H1 (cell line): ENCODE measurements around the gene LRRC27. TPM values are rescaled to one million over a fixed set of nuclear protein-coding genes. Genes with fewer than 3 reads are reported as not detected.

Experiments
- BCL11A ChIP-seq, 2 experiments: IDR thresholded peaks; one replicate each; pipeline ENCODE4 v1.6.1; 2011; ENCODE audit warnings: low read depth in 2 of 2, low read length in 2 of 2, mild to moderate bottlenecking in 2 of 2
- CHD1 ChIP-seq: IDR thresholded peaks from 2 replicates; pipeline ENCODE4 v1.6.1; 2012; ENCODE audit warnings: low read depth, low read length, improper control_type of control experiment
- NANOG ChIP-seq: IDR thresholded peaks from 2 replicates; pipeline ENCODE4 v1.6.1; 2011; ENCODE audit warnings: low read length, low read depth, mild to moderate bottlenecking, inconsistent platforms; ENCODE audit not compliant: insufficient read depth, poor library complexity, severe bottlenecking
- PHF8 ChIP-seq: fragments of 200-600 bp; sonication (generic); conservative IDR thresholded peaks from 2 replicates; pipeline ENCODE4 v1.7.1; 2012; ENCODE audit warnings: low read depth, mild to moderate bottlenecking, inconsistent platforms, low read length, moderate library complexity
- TAF1 ChIP-seq: IDR thresholded peaks from 2 replicates; pipeline ENCODE4 v1.6.1; 2011; ENCODE audit warnings: mild to moderate bottlenecking, low read depth, low read length
- TBP ChIP-seq: IDR thresholded peaks from 2 replicates; pipeline ENCODE4 v1.6.1; 2011; ENCODE audit warnings: low read depth, low read length, improper control_type of control experiment
- TCF12 ChIP-seq: IDR thresholded peaks from 2 replicates; pipeline ENCODE4 v1.6.1; 2011; ENCODE audit warnings: low read depth, mild to moderate bottlenecking, low read length
- YY1 ChIP-seq: IDR thresholded peaks from 2 replicates; pipeline ENCODE4 v1.6.1; 2011; ENCODE audit warnings: low read depth, mild to moderate bottlenecking, low read length
- polyA plus RNA-seq, 7 experiments: library from polyadenylated mRNA; depleted of rRNA in 3 of 7; stranded (reverse) in 5 of 7; unstranded in 2 of 7; fragments of >200 nt in 5 of 7; fragments of 200-250 nt in 2 of 7; gene quantifications; 1 replicate in 5 of 7; 2 replicates in 1 of 7; 4 replicates in 1 of 7; pipeline versions ENCODE4 v1.2.1 to v1.2.3, GENCODE V29; 2011 to 2013; ENCODE audit warnings: missing spikeins in 2 of 7, mixed read lengths in 2 of 7
- total RNA-seq: library from RNA; stranded (reverse); fragmentation: NEBNext Ultra II Directional; extraction: Animal tissue kit (Norgen Biotek cat#: 25700); gene quantifications from 2 replicates; pipeline ENCODE4 v1.2.1, GENCODE V29; 2021
- TF ChIP-seq, protein P1 (sequence below): IDR thresholded peaks from 2 replicates; pipeline ENCODE4 v1.6.1; 2012; ENCODE audit warnings: inconsistent platforms

LRRC27 gene
- total and polyA plus RNA-seq, 2 of the 8 experiments (the other 6 are each of a cell fraction or from before 2014, with no cell fraction given), result 1.2 to 3.8 TPM

GRCh38 chr10:132407243-132407746, 75.3 kb downstream of the LRRC27 start (continued):
- TF ChIP-seq PHF8 (no peak), TCF12 (no peak), YY1 (no peak), TAF1 (no peak), NANOG (no peak), CHD1 (no peak), TBP (no peak), BCL11A (IDR thresholded peaks at IDR 0.05; ENCODE audit: low read depth in 2 of 2, low read length in 2 of 2) (no peak)
- TF ChIP-seq, protein P1, sequence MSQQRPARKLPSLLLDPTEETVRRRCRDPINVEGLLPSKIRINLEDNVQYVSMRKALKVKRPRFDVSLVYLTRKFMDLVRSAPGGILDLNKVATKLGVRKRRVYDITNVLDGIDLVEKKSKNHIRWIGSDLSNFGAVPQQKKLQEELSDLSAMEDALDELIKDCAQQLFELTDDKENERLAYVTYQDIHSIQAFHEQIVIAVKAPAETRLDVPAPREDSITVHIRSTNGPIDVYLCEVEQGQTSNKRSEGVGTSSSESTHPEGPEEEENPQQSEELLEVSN, result no peak
